Urothelium cell line (cell line): ENCODE results near the gene SDK2.

Experiments
- DNase-seq: peaks from one replicate; pipeline ENCODE4 v3.0.0; 2011; ENCODE audit warnings: low spot score, mixed read lengths
- FAIRE-seq: peaks from 2 replicates; lab custom pipeline; 2011; peaks lifted over from hg19 to GRCh38; lab: Jason Lieb, UNC

Gene SDK2

DNA sequence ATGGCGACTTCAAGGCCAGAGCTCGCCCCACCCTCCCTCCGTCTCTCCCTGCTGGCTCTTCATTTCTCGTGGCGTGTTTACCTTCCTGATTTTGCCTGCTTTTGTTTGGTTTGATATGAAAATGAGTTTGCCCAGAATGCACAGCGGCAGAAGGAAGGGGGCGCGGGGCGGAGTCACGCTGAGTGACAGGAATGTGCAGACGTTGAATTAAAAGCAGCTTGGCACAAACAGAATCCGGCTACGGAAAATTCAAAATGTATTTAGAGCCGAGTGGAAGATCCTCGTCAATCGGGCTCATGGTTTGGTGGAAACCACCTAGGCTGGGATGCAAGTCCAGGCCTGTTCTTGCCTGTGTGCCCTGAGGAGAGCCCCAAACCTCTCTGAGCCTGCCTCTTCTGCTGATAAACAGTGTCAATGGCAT is 102.7 kb downstream of the SDK2 start:
- FAIRE-seq (no peak), DNase-seq (no peak)

DNA sequence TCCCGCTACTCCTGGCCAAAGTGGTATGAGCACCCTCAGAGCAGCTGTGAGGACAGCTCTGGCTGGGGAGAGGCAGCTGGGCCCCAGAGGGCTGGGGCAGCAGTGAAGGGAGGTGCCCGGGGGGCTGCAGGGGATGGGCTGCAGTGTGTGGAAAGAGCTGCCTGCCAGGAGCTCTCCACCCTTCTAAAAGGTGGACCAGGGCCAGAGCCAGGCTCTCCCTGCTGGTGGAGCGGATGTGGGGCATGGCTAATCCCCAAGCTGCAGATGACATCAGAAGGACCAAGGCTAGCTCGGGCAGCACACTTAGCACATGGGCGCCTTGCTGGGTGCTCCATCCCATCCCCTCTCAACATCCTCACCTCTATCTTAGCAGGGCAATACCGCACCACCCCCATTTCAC is 103.1 kb downstream of the SDK2 start:
- no peak for FAIRE-seq
- DNase-seq, result no peak

DNA sequence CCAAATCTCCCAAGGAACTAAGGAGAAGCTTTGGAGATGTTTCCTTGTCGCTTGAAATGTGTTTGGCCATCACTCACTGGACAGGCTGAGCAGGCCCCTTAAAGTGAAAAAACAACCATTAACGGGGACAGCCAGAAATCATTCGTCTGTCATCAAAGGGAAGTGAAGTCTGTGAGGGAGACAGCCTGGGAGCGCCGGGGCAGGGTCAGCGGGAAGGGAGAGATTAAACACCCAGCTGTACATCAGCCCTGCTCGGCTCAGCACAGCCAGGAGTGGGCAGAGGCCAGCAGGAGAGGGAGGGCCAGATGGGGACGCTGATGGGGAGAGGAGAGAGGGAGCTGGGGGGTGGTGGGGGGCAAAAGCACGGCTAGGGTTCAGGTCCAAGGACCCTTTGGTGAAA is 105.1 kb downstream of the SDK2 start:
- DNase-seq (no peak), FAIRE-seq (peak; percentile 66)

DNA sequence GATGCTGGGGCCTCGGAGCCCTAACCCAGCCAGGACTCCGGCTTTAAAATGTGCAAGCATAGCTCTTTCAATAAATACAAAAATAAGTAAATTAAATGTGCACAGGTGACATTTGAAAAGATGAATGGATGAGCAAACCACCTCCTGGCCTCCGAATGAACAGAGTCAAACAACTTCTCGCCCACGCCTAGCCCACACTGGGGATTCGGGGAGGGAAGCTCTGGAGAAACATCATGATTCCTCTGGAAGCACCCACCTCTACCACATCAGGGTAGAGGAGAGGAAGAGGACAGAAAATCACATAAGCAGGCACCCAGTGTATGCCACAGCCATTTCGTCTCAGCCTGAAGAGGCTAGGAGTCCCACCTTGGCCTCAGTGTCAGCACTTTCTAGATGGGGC is 105.8 kb downstream of the SDK2 start:
- DNase-seq (no peak), FAIRE-seq (no peak)

DNA sequence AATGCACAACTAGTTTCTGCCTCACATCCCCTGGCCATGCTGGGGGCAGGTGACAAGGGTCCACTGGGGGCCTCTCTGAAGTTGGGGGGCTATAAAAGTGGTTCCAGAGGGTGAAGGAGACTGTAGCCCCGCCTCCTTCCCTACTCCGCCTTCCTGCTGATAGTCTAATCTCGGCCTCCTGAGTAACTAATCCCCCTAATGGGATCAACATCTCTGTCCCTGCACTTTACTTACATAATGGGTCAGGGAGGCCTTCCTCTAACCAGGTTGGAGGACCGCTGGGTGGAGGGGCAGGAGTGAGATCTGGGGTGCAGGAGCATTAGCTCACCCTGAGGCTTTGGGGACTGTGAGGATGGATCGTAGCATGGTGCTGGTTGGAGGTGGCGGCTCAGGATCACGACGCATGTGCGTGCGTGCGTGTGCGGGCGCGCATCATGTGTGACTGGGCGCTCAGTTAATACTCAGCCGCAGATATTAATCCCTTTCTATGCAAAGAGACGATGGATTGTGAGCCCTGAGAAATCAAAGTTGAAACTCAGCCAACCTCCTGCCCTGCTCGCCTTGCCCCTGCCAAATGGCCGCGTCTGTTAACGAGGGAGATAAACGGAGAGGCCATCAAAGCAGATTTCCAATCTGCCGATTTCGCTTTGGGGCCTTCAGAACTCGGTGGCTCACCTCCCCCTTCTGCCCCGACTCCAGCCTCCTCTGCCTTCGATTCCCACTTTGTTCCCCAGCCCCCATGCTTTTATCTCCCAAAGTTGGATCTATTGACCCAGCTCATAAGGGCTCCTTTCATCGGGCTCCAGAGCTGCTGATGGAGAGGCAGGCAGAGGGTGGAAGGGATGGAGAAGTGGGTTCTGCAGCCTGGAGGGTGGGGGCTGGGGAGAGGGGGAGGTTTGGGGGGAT is 107.3 kb downstream of the SDK2 start:
- FAIRE-seq, result no peak
- no peak for DNase-seq

DNA sequence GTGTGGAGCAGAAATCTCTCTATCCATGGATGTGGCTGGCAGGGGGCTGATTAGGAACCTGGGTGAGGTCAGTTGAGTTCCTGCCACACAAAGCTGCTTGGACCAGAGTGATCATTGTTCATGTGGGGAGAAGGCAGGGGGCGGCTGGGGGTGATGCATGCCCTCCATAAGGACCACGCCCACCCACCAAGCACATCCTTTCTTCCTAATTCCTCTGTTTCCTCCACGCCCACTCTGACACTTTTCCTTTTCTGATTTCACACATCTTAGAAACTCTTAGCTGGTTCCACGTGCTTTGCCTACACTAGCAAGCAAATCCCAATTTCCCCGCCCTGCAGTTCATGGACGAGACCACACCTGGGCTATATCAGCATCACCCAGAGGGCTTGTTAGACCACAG is 108.5 kb downstream of the SDK2 start:
- no peak for DNase-seq
- FAIRE-seq, result peak; percentile 59

DNA sequence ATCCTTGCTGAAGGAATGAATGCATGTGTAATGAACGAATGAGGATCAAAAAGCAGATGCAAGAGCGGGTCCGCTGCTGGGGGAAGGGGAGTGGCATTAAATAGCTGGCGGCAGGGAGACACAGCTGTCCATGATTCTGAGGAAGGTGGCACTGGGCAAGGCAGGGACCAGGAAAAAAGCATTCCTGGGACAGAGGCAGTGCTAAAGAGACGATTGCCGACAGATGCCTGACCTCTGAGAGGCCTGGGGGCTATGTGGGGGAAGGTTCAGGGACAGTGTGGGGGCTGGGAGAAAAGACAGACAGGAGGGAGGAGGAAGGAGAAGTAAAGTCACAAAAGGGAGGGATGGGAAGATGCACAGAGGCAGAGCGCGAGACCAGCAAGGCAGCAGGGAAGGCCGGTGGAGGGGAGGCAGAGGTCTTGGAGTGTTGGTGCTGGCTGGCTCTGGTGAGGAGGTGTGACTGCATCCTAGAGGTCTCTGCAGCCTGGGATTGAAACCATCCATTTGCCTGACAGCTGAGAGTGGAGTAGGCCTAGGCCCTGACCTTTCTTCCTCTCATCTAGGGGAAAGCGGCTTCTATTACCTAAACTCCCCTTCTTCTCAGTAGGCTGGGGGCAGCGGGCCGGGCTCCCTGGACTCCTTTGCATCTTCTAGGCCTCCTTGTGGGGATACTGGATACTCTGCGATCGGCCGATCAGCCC is 109.9 kb downstream of the SDK2 start:
- peak; percentile 90 for FAIRE-seq
- DNase-seq, result no peak

DNA sequence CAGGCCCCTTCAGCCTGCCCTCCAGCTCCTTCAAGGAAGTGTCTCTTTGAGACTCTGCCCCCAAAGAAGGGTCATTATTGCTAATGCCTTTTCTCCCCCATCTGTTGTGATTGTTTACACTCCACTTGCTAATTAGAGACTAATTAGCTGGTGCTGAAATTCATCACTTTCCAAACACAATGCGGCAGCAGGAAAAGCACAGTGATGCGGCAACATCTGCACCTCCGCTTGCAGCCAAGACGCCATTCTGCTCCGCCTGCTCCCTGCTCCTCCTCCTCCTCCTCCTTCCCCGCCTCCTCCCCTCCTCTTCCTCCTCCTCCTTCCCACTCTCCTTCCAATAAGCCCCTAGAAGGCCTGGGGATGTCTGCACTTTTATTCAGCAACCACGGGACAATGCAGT is 110.5 kb downstream of the SDK2 start:
- DNase-seq (no peak), FAIRE-seq (no peak)

DNA sequence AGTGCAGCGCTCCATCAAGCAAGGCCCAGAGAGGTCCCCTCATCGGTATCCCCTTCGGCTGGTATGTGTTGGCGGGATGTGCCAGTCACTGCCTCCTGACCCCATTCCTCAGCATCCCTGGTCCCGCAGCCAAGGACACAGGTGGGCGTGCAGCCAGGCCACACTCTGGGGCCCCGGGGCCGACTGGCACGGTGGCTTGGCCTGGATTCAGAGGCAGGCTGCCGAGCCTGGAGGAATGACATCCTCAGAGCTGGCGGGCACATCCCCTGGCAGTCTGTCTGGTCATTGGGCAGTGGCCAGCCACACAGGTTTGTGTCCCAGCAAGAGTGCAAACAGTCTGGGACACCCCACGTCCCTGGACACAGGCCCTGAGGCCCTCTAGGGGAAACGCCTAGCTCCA is 111.1 kb downstream of the SDK2 start:
- DNase-seq (no peak), FAIRE-seq (peak; percentile 69)

DNA sequence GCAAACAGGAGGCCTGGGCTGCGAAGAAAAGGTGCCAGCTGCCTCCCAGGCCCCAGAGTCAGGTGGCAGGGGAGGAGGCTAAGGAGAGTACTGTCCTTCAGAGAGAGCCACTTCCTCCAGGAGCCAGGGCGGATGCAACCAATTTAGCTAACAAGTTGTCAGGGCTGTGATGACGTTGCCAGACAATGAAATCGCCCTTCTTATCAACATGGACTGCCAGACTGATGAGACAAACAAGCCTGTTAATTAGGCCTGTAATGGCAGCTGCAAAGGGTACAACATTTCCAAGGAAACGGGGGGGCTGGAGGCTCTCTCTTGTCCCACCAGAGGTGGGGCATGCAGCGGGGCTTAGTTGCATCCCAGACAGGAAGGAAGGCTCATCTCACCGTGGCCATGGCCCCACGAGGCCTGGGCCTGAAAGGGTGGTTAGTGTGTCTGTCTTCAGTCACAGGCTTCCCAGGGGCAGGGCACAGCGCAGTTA is 111.8 kb downstream of the SDK2 start:
- FAIRE-seq, result no peak
- DNase-seq, result no peak

DNA sequence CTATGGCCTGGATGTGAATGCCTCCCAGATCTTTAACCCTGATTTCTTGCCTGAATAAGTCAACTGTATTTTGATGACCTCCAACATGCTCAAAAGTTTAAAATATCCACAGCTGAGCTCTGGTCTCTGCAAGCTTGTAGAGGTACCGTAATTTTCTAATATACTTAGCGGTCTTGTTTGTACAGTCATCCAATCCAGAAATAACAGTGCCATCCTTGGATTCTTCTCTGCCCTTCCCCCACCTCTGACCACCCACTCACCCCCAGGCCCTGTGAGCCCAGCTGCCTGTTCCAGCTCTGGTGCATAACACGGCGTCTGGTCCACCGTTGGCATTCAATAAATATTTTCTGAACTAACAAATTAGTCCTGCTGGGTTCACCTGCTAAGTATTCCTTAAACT is 113.1 kb downstream of the SDK2 start:
- FAIRE-seq, result no peak
- no peak for DNase-seq

DNA sequence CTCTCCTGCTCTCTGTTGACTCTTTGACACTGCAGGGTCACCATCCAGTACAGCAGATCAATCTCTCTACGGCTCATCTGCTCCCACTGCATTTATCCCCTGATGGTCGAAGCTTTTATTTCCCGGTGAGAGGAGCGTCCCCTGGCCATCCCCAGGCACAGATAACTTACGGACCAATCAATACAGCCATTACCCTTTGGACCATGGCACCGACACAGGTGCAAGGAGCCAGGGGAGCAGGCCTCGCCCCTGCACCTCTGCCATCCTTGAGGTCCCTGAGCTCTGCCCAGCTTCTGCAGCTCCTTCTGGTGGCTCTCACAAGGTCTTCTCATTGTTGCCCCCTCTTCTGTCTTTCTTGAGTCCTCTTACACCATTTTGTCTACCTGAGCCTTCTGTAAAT is 115.6 kb downstream of the SDK2 start:
- DNase-seq, result no peak
- no peak for FAIRE-seq

DNA sequence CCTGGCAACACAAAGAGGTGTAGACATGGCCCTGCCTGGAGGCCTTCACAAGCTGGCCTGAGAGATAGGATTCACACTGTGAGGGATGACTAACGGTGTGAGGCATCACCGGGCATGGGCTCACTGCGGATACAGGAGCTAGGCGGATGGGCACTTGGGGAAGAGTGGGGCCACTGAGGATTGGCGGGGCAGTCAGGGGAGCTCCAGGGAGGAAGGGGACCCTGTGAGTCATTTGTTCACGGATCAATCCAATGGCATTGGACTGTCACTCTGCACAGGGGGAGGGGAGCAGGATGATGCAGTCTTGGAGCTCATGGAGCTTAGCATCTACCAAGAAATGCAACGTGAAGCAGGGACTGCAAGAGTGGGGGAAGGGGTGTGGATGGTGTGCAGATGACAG is 117.3 kb downstream of the SDK2 start:
- no peak for DNase-seq
- peak; percentile 92 for FAIRE-seq

DNA sequence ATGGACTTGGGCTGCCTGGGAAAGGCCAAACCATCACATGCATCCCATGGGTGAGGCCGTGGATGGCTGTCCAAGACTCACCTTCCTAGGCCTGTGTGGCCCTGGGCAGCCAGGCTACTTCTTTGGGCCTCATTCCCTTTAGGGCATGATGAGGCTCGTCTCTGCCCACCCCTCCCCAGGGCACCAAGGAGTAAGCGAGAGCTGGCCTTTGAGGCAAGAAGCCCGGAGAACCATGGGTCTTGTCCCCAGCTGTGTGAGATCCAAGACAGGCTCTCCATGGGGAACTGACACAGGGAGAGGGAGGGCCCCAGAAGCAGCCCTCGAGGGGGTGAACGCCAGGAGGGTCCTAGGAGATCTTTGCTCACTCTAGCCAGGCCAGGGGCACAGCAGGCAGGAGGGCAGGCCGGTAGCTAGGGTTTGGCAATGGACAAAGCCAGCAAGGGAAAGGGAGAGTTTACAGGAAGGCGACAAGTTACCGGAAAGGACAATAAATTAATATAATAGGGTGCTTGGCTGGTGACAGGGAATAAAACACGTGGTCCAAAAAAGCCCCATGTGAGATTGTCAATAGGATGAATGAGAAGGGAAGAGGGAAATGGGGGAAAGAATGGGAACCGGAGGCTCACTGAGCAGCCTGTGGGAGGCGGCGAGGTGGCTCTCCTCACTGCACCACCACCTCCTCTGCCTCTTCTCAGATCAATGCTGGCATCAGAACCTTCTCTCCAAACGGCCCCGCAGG is 119.1 kb downstream of the SDK2 start:
- no peak for DNase-seq
- peak; percentile 32 for FAIRE-seq

DNA sequence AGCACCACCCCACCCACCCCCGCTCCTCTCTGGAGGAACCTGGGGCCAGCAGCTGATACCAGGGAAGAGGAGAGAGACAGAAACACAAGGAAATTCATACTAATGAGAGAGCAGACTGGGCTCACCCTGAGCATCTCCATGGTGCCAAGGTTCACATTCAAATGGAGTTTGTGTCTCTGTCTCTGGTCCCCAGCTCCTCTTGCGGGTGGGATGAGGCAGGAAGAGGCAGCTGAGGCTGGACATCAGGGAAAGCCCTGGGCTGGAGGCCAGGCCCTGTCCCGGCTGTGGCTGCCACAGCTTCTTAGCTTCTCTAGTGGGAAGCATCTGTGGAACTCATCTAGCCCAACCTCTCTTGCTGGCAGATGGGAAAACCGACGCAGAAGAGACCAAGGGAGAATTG is 121.5 kb downstream of the SDK2 start:
- DNase-seq (no peak), FAIRE-seq (no peak)

DNA sequence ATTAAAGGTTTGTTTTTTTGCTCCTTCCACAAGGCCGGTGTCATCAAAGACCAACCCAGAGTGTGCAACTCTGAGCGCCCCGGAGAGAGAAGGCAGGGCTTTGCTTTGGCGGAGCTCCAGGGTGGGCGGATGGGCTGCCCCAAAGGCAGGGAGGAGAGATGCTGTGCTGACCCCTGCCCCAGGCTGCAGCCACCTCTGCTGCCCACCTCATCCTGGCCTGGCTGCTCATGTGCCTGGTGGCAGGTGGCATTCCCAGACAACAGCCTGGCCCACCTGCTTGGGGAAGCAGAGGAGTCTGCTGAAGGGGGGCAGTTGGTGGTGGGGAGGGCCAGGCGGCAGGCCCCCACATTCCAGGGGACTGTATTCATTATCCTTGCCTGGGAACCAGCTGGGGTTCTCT is 122.1 kb downstream of the SDK2 start:
- no peak for FAIRE-seq
- DNase-seq, result no peak

DNA sequence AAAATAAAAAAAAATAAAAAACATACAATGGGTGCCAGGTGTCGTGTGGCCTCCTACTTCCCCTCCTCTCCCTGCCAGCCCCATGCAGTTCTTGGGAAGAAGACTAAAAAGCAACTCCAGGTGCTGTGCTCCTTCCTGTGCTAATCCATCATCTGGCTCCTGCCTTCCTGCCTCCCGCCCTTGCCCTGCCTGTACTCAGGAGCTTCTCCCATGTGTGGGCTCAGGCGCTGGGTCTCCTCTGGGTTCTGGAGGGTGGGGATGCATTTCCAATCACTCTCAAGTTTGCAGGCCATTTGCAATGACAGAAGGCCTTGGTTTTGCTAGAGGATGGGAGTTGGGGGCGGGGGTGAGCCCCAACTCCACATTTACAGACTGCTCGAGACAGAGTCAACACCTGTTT is 122.9 kb downstream of the SDK2 start:
- no peak for DNase-seq

DNA sequence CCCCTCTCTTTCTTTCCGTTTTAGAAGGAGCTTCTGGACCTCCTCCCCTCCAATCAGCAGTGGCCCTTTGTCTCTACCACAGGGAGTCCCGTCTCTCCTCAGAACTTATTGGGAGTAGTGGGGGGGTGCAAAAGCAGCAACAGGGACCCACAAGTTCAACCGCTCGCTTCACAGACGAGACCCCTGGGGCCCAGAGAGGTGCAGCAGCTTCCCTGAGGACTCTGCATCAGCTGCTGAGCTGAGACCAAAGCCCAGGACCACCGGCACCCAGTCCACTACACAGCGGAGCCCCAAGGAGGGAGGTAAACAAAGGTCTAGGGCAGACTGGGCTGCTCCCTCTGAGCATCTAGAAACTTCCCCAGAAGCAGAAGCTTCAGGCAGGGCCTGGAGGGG is 123.9 kb downstream of the SDK2 start:
- DNase-seq, result no peak
- FAIRE-seq, result no peak

More for the DNA sequence above, 122.9 kb downstream of the SDK2 start:
- FAIRE-seq, result no peak

DNA sequence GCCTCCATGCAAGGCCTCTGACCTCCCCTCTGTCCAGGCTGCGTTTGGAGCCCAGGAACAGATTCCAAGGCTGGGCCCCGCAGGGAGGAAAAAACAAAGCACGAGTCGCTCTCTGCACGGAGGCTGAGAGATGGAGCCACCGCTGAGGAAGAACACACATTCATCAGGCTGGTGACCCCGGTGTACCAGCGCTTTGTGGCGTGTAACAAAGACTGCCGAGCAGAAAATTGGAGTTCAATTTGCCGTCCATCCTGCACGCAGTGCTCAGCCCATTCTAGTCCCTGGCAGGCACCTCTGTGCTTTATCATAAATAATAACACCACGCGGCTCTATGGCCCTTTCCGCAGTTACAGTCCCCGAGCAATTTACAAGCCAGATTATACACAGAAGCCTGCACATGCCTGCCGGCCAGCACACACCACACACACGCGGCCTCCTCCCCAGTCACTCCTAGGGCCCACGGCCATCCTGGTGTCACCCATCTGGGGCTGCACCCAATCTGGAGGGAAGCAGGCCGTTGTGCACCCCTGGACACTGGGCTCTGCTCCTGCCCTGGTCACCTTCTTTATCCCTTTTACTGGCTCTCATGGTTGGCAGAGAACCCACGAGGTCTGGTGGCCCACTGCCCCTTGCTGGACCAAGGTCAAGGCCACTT is 124.4 kb downstream of the SDK2 start:
- FAIRE-seq, result peak; percentile 56
- DNase-seq, result no peak

DNA sequence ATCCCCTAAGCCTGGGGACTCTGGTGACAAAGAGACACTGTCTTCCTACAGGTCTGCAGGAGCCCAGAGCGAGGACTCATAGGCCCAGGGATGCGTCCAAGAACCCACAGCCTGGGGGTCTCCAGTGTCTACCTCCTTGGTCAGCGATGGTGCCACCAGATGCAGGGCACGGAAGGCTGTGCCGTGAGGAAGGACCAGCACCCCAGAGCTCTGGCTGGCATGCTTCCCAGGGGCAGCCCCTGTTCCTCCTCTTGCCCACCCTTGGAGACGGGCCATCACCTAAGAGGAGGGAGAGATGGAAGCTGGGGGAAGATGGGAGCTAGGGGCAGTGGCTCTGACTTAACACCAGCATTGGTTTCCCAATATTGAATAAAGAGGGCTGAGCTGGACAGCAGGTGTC is 125.2 kb downstream of the SDK2 start:
- DNase-seq (no peak), FAIRE-seq (no peak)

DNA sequence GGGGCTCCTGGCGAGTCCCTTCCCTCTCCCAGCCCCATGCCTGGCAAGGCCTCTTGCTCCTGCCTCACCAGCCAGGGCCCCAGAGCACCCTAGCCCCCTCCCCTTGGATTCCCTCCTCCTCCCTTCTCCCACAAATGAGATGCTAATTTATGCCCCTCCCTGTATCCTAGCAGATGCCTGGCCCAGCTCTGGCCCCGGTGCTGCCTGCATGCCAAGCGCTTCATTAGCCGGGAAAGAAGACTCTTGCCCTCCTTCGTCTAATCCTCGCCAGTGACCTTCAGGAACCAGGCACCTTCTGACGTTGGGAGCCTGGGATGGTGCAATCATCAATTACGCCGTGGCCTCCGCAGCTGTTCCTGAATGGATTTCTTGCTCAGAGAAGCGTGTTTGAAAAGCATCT is 127.8 kb downstream of the SDK2 start:
- no peak for FAIRE-seq
- DNase-seq, result no peak
